Limb (tissue), 2 donors: ENCODE data around the gene ALG8.
A peak's percentile ranks its signal among the peaks of the same experiment; 100 is the strongest.

Source experiments
- DNase-seq, 2 donors: peaks; one replicate each; pipeline ENCODE4 v3.0.0-alpha.2; 2016; ENCODE audit errors: extremely low spot score in 2 of 2

Gene ALG8

GRCh38 chr11:78160557-78160956 lies 21.1 kb upstream of the ALG8 start:
- DNase-seq = no peak

GRCh38 chr11:78158987-78159652 lies 19.7 kb upstream of the ALG8 start:
- DNase-seq = no peak

- DNase-seq = no peak
Observed at GRCh38 chr11:78156127-78156844, 16.9 kb upstream of the ALG8 start.

- no peak for DNase-seq
Observed at GRCh38 chr11:78151804-78152203, 12.4 kb upstream of the ALG8 start.

GRCh38 chr11:78150754-78151153 lies 11.3 kb upstream of the ALG8 start:
- no peak for DNase-seq

GRCh38 chr11:78150346-78150745 lies 10.9 kb upstream of the ALG8 start:
- DNase-seq = no peak

- no peak for DNase-seq
Observed at GRCh38 chr11:78149646-78150045, 10.2 kb upstream of the ALG8 start.

GRCh38 chr11:78147807-78148206 lies 8.4 kb upstream of the ALG8 start:
- no peak for DNase-seq

- no peak for DNase-seq
Observed at GRCh38 chr11:78145511-78146025, 6.1 kb upstream of the ALG8 start.

GRCh38 chr11:78140392-78141077 lies 1.1 kb upstream of the ALG8 start:
- no peak for DNase-seq

GRCh38 chr11:78138694-78139421 lies 568 bp downstream of the ALG8 start:
- no peak for DNase-seq

GRCh38 chr11:78138291-78138690 lies 1.1 kb downstream of the ALG8 start:
- DNase-seq = no peak

GRCh38 chr11:78132475-78132874 lies 7.0 kb downstream of the ALG8 start:
- no peak for DNase-seq

GRCh38 chr11:78131956-78132355 lies 7.5 kb downstream of the ALG8 start:
- DNase-seq = no peak

- DNase-seq = no peak
Observed at GRCh38 chr11:78127403-78127802, 12.0 kb downstream of the ALG8 start.

- no peak for DNase-seq
Observed at GRCh38 chr11:78112582-78113275, 26.7 kb downstream of the ALG8 start.

- DNase-seq = no peak
Observed at GRCh38 chr11:78111298-78111697, 28.1 kb downstream of the ALG8 start.

GRCh38 chr11:78110830-78111229 lies 28.6 kb downstream of the ALG8 start:
- DNase-seq = no peak

- DNase-seq = no peak
Observed at GRCh38 chr11:78110351-78110750, 29.1 kb downstream of the ALG8 start.

- peak in 1 of 2 donors; percentile 40 for DNase-seq
Observed at GRCh38 chr11:78109081-78110015, 30.1 kb downstream of the ALG8 start.
